Measurements from ENCODE around the gene PDSS2.
"Not testable (repeated sequence)": the region's sequence is repeated elsewhere in the genome, so short reads cannot be mapped to it uniquely, and the experiment has no call there.

DNA sequence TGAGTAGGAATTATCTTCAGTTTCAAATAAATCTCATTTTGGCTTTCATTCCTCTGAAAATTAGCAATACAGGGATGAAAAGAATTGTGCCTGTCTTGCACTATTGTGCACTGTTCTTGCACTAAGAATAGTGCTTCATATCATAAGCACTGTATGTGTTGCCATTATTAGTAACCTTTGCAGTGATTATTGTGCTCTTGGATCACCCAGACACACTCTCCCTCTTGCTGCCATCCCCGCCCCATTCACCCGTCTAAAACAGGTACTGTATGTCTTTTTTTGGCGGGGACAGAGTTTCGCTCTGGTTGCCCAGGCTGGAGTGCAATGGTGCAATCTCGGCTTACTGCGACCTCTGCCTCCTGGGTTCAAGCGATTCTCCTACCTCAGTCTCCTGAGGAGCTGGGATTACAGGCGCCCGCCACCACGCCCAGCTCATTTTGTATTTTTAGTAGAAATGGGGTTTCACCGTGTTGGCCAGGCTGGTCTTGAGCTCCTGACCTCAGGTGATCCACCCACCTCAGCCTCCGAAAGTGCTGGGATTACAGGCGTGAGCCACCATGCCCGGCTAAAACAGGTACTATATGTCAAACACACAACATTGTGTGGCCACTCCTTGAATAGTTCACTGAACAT lies 324.2 kb downstream of the PDSS2 start:
- TF ChIP-seq, protein P1, sequence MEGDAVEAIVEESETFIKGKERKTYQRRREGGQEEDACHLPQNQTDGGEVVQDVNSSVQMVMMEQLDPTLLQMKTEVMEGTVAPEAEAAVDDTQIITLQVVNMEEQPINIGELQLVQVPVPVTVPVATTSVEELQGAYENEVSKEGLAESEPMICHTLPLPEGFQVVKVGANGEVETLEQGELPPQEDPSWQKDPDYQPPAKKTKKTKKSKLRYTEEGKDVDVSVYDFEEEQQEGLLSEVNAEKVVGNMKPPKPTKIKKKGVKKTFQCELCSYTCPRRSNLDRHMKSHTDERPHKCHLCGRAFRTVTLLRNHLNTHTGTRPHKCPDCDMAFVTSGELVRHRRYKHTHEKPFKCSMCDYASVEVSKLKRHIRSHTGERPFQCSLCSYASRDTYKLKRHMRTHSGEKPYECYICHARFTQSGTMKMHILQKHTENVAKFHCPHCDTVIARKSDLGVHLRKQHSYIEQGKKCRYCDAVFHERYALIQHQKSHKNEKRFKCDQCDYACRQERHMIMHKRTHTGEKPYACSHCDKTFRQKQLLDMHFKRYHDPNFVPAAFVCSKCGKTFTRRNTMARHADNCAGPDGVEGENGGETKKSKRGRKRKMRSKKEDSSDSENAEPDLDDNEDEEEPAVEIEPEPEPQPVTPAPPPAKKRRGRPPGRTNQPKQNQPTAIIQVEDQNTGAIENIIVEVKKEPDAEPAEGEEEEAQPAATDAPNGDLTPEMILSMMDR (IDR thresholded peaks at IDR 0.05) = not testable (repeated sequence)
- not testable (repeated sequence) for TF ChIP-seq POLR2A (IDR thresholded peaks at IDR 0.05)

Measured in body of pancreas (tissue), 4 donors.